Colonic mucosa (tissue), 4 donors: ENCODE results near the gene SPTBN1. TPM values are rescaled to one million over a fixed set of nuclear protein-coding genes. Genes with fewer than 3 reads are reported as not detected.
"Not testable (repeated sequence)": the region's sequence is repeated elsewhere in the genome, so short reads cannot be mapped to it uniquely, and the experiment has no call there.

Experiments used
- DNase-seq: peaks from one replicate; pipeline ENCODE4 v3.0.0-alpha.2; 2020
- H3K27ac ChIP-seq: fragments of 200-600 bp; one replicate; pipeline ENCODE4 v1.8.0; 2021
- H3K27me3 ChIP-seq: fragments of 200-600 bp; one replicate; pipeline ENCODE4 v1.8.0; 2021
- H3K36me3 ChIP-seq: fragments of 200-600 bp; one replicate; pipeline ENCODE4 v1.8.0; 2021
- H3K4me1 ChIP-seq: fragments of 200-600 bp; one replicate; pipeline ENCODE4 v1.8.0; 2021; ENCODE audit warnings: mild to moderate bottlenecking
- H3K4me3 ChIP-seq: fragments of 200-600 bp; one replicate; pipeline ENCODE4 v1.8.0; 2021
- H3K9ac ChIP-seq, 2 donors: one replicate each; pipeline ENCODE4 v1.7.0; 2013; ENCODE audit warnings: control low read depth in 2 of 2, low read depth in 2 of 2, low read length in 2 of 2
- H3K9me3 ChIP-seq: fragments of 200-600 bp; one replicate; pipeline ENCODE4 v1.8.0; 2021
- intact Hi-C: fragments of 100-400 bp; cut with DNase I; formaldehyde crosslinking; loops from one replicate; pipeline ENCODE4 v1.14.1; 2022
- total RNA-seq, 2 donors: library from RNA; stranded (reverse); fragmentation: NEBNext Ultra II Directional in 1 of 2; extraction: Animal tissue kit (Norgen Biotek cat#: 25700) in 1 of 2; gene quantifications; one replicate each; pipeline ENCODE4 v1.2.1, GENCODE V29; 2021
- TF ChIP-seq, protein P1 (sequence below): fragments of 200-600 bp; IDR thresholded peaks from one replicate; pipeline ENCODE4 v1.8.0; 2022; ENCODE audit warnings: antibody characterized with exemption, mild to moderate bottlenecking
- donor health status: healthy.
- donor health status: DM: no; HTN: no; CAD: no.
- donor health status: DM: no; HTN: no; CAD: no.

SPTBN1 gene
- total RNA-seq, 2 donors from 2014 or later: 325 to 338 TPM

DNA sequence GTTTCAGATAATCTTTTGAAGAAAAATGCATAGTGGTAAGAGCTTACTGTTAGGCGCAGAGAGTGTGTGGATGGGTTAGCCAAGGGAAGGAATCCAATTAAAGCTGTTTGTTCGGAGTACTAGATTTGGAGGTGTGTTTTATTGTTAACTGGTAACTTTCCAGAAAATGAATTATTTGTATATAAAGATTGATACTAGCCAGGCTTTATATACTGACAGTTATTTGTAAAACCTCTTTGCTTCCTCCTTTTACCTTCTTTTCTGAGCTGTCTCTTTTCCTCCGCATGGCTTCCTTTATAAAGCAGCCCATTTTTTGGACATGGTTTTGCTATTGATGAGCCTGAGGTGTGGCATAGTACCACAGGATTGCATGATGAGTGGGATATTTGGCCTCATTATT is 25.6 kb downstream of the SPTBN1 start:
- Histone ChIP-seq H3K9me3 (no peaks in the 10 kb centered on the region), H3K9ac (no peak overlapping the region), H3K4me1 (peaks cover 9% of the 10 kb centered on the region), H3K27ac (no peak overlapping the region), H3K36me3 (no peaks in the 10 kb centered on the region), H3K4me3 (no peak overlapping the region), H3K27me3 (no peaks in the 10 kb centered on the region)
- TF ChIP-seq, protein P1, sequence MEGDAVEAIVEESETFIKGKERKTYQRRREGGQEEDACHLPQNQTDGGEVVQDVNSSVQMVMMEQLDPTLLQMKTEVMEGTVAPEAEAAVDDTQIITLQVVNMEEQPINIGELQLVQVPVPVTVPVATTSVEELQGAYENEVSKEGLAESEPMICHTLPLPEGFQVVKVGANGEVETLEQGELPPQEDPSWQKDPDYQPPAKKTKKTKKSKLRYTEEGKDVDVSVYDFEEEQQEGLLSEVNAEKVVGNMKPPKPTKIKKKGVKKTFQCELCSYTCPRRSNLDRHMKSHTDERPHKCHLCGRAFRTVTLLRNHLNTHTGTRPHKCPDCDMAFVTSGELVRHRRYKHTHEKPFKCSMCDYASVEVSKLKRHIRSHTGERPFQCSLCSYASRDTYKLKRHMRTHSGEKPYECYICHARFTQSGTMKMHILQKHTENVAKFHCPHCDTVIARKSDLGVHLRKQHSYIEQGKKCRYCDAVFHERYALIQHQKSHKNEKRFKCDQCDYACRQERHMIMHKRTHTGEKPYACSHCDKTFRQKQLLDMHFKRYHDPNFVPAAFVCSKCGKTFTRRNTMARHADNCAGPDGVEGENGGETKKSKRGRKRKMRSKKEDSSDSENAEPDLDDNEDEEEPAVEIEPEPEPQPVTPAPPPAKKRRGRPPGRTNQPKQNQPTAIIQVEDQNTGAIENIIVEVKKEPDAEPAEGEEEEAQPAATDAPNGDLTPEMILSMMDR: no peak
- no peak for DNase-seq
- intact Hi-C loops: no loop called here

GRCh38 chr2:54482715-54483114 is 26.6 kb downstream of the SPTBN1 start:
- Histone ChIP-seq H3K9me3 (no peaks in the 10 kb centered on the region), H3K9ac (no peak overlapping the region), H3K4me3 (no peak overlapping the region), H3K4me1 (peaks cover 7% of the 10 kb centered on the region), H3K27me3 (no peaks in the 10 kb centered on the region), H3K27ac (no peak overlapping the region), H3K36me3 (no peaks in the 10 kb centered on the region)
- no peak for DNase-seq
- intact Hi-C loops: no loop called here
- TF ChIP-seq, protein P1: no peak

GRCh38 chr2:54483426-54483825 is 27.3 kb downstream of the SPTBN1 start:
- no peak overlapping the region for H3K9ac ChIP-seq
- H3K27me3 ChIP-seq: no peaks in the 10 kb centered on the region
- TF ChIP-seq, protein P1: no peak
- peaks cover 2% of the 10 kb centered on the region for H3K4me1 ChIP-seq
- H3K4me3 ChIP-seq: no peak overlapping the region
- H3K9me3 ChIP-seq: no peaks in the 10 kb centered on the region
- no peaks in the 10 kb centered on the region for H3K36me3 ChIP-seq
- no peak overlapping the region for H3K27ac ChIP-seq
- no peak for DNase-seq
- intact Hi-C loops: no loop called here

DNA sequence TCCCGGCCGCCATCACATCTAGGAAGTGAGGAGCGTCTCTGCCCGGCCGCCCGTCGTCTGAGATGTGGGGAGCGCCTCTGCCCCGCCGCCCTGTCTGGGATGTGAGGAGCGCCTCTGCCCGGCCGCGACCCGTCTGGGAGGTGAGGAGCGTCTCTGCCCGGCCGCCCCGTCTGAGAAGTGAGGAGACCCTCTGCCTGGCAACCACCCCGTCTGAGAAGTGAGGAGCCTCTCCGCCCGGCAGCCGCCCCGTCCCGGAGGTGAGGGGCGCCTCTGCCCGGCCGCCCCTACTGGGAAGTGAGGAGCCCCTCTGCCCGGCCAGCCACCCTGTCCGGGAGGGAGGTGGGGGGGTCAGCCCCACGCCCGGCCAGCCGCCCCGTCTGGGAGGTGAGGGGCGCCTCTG is 29.6 kb downstream of the SPTBN1 start:
- H3K9ac ChIP-seq, H3K4me1 ChIP-seq, H3K27ac ChIP-seq, DNase-seq, H3K9me3 ChIP-seq, H3K4me3 ChIP-seq, intact Hi-C loops, H3K27me3 ChIP-seq, H3K36me3 ChIP-seq: not testable (repeated sequence)

- Histone ChIP-seq H3K9me3 (no peaks in the 10 kb centered on the region), H3K27ac (no peak overlapping the region), H3K4me3 (no peak overlapping the region), H3K27me3 (no peaks in the 10 kb centered on the region), H3K36me3 (no peaks in the 10 kb centered on the region), H3K9ac (no peak overlapping the region), H3K4me1 (no peaks in the 10 kb centered on the region)
- intact Hi-C loops: no loop called here
- TF ChIP-seq, protein P1: no peak
- no peak for DNase-seq
Observed at GRCh38 chr2:54486766-54487165, 30.6 kb downstream of the SPTBN1 start.

DNA sequence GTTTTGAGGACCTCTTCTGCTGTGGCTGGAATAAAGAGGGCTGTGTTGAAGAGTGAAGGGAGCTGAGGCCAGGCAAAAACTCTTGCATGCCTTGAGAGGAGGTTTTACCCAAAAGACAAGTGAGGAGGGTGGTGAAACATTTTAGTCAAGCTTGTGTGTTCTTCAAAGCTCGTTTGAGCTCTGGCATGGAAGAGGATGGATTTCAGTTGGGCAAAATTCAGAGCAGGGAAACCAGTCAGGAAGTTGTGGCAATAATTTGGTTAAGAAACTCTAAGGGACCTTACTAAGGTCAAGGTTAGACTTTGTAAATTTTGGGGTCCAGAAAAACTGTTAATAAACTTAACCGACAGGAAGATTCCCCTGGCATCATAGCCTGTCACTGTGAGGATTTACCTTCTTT is 34.7 kb downstream of the SPTBN1 start:
- H3K4me3 ChIP-seq: no peak overlapping the region
- no peak overlapping the region for H3K27ac ChIP-seq
- TF ChIP-seq, protein P1: no peak
- no peak for DNase-seq
- no peak overlapping the region for H3K9ac ChIP-seq
- no peaks in the 10 kb centered on the region for H3K36me3 ChIP-seq
- no peaks in the 10 kb centered on the region for H3K27me3 ChIP-seq
- intact Hi-C loops: no loop called here
- no peaks in the 10 kb centered on the region for H3K9me3 ChIP-seq
- H3K4me1 ChIP-seq: no peaks in the 10 kb centered on the region
